WTC11 (cell line): ENCODE results near the gene ASB1. TPM values are rescaled to one million over a fixed set of nuclear protein-coding genes. Genes with fewer than 3 reads are reported as not detected.

Source experiments
- ATAC-seq: fragments of 200-7000 bp; cut with Tn5 transposase; 2 replicates; pipeline ENCODE4 v1.10.0; 2021; ENCODE audit warnings: mild to moderate bottlenecking, moderate library complexity
- CTCF ChIA-PET: fragments of 300-600 bp; sonication (Branson Sonifier 250); formaldehyde crosslinking; loops from one replicate; lab custom pipeline; 2021; ENCODE audit warnings: antibody characterized with exemption; lab: Charles Lee
- POLR2A ChIA-PET: fragments of 350-600 bp; sonication (Branson Sonifier 250); formaldehyde crosslinking; loops from one replicate; lab custom pipeline; 2021; ENCODE audit warnings: antibody characterized with exemption; lab: Charles Lee
- DNase-seq: peaks from one replicate; pipeline ENCODE4 v3.0.0; 2021; ENCODE audit warnings: low spot score
- H3K27ac Mint-ChIP-seq: 2 replicates; pipeline ENCODE4 v1.8.0; 2021; ENCODE audit warnings: mixed read lengths
- H3K27me3 Mint-ChIP-seq: 2 replicates; pipeline ENCODE4 v1.8.0; 2021; ENCODE audit warnings: low read depth, mild to moderate bottlenecking, moderate library complexity, mixed read lengths
- H3K36me3 Mint-ChIP-seq: 2 replicates; pipeline ENCODE4 v1.8.0; 2021; ENCODE audit warnings: mixed read lengths
- H3K4me1 Mint-ChIP-seq: 2 replicates; pipeline ENCODE4 v1.8.0; 2022; ENCODE audit warnings: mixed read lengths
- H3K4me3 Mint-ChIP-seq: 2 replicates; pipeline ENCODE4 v1.8.0; 2021; ENCODE audit warnings: mild to moderate bottlenecking, moderate library complexity, mixed read lengths
- H3K9me3 Mint-ChIP-seq: 2 replicates; pipeline ENCODE4 v1.8.0; 2021; ENCODE audit warnings: mixed read lengths
- ATF2 ChIP-seq: sonication (generic); formaldehyde crosslinking; IDR thresholded peaks from 2 replicates; pipeline ENCODE4 v1.8.1; 2022; ENCODE audit warnings: low read depth, missing genetic modification reagents, borderline replicate concordance
- CBFB ChIP-seq: sonication (generic); formaldehyde crosslinking; IDR thresholded peaks from 2 replicates; pipeline ENCODE4 v1.8.1; 2022; ENCODE audit warnings: mild to moderate bottlenecking, low read depth, missing genetic modification reagents
- E2F5 ChIP-seq: sonication (generic); formaldehyde crosslinking; IDR thresholded peaks from 2 replicates; pipeline ENCODE4 v1.8.1; 2022; ENCODE audit warnings: mild to moderate bottlenecking, moderate library complexity, missing genetic modification reagents
- ELF4 ChIP-seq: sonication (generic); formaldehyde crosslinking; IDR thresholded peaks from 2 replicates; pipeline ENCODE4 v1.8.1; 2022; ENCODE audit warnings: low read depth, mild to moderate bottlenecking, moderate library complexity, missing genetic modification reagents
- FOXK1 ChIP-seq: sonication (generic); formaldehyde crosslinking; IDR thresholded peaks from 2 replicates; pipeline ENCODE4 v1.8.0; 2022; ENCODE audit warnings: mild to moderate bottlenecking, moderate library complexity, missing genetic modification reagents
- GABPB1 ChIP-seq: sonication (generic); formaldehyde crosslinking; IDR thresholded peaks from 2 replicates; pipeline ENCODE4 v1.8.1; 2023; ENCODE audit warnings: mild to moderate bottlenecking, missing genetic modification reagents
- IRF1 ChIP-seq: sonication (generic); formaldehyde crosslinking; IDR thresholded peaks from 2 replicates; pipeline ENCODE4 v1.8.0; 2023; ENCODE audit warnings: missing genetic modification reagents
- IRF2 ChIP-seq: sonication (generic); formaldehyde crosslinking; IDR thresholded peaks from 2 replicates; pipeline ENCODE4 v1.8.0; 2022; ENCODE audit warnings: low read depth, missing genetic modification reagents, borderline replicate concordance
- MAX ChIP-seq: sonication (generic); formaldehyde crosslinking; IDR thresholded peaks from 2 replicates; pipeline ENCODE4 v1.8.0; 2022; ENCODE audit warnings: mild to moderate bottlenecking, missing genetic modification reagents
- MYBL2 ChIP-seq: sonication (generic); formaldehyde crosslinking; IDR thresholded peaks from 2 replicates; pipeline ENCODE4 v1.8.1; 2023; ENCODE audit warnings: mild to moderate bottlenecking, moderate library complexity, missing genetic modification reagents
- ZNF121 ChIP-seq: sonication (generic); formaldehyde crosslinking; IDR thresholded peaks from 2 replicates; pipeline ENCODE4 v1.8.0; 2023; ENCODE audit warnings: missing genetic modification reagents
- ZNF671 ChIP-seq: fragments of 250-450 bp; sonication (Bioruptor Pico); IDR thresholded peaks from 2 replicates; pipeline ENCODE4 v1.8.0; 2021; ENCODE audit warnings: mild to moderate bottlenecking
- total RNA-seq: library from RNA; stranded (reverse); gene quantifications from 3 replicates; pipeline ENCODE4 v1.2.3, GENCODE V29; 2021
- TF ChIP-seq, protein P1 (sequence below): fragments of 250-450 bp; sonication (Bioruptor Pico); IDR thresholded peaks from 2 replicates; pipeline ENCODE4 v1.8.0; 2021; ENCODE audit warnings: mild to moderate bottlenecking

Gene ASB1
- total RNA-seq, 1 experiment from 2014 or later = 43.9 TPM

DNA sequence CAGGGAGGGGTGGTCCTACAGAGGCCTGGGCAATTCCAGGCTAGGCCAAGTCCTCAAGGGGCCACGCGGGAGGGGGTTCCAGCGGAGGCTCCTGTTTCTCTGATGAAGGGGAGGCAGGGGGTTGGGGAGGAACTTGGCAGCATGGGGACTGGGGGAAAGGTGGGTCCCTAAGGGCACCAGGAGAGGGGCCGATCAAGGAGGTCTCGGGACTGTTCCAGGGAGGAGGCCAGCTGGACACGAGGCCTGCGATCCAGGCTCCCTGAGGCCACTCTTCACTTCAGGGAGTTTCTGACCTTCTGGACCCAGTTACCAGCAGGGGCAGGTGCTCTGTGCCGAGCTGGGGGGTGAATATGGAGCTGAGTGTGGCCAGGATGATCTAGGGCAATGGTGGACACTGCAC lies 71.5 kb downstream of the ASB1 start:
- CTCF ChIA-PET = interaction anchor here (3.8 kb wide), 1 partner anchor 16 kb away, joined by 14 read pairs; no protein-coding TSS in a partner anchor
- POLR2A ChIA-PET = no interaction called here
- no peak for DNase-seq
- Mint-ChIP-seq H3K27me3 (no peaks in the 10 kb centered on the region), H3K27ac (no peak overlapping the region), H3K4me1 (no peaks in the 10 kb centered on the region), H3K36me3 (no peaks in the 10 kb centered on the region), H3K4me3 (no peak overlapping the region), H3K9me3 (peaks cover 5% of the 10 kb centered on the region; the same call in 1 of the 2 replicates)
- no peak for TF ChIP-seq ZNF671 (CRISPR knock-in tag)
- TF ChIP-seq FOXK1 (CRISPR knock-in tag) = no peak
- TF ChIP-seq CBFB = no peak
- ATAC-seq = no peak

DNA sequence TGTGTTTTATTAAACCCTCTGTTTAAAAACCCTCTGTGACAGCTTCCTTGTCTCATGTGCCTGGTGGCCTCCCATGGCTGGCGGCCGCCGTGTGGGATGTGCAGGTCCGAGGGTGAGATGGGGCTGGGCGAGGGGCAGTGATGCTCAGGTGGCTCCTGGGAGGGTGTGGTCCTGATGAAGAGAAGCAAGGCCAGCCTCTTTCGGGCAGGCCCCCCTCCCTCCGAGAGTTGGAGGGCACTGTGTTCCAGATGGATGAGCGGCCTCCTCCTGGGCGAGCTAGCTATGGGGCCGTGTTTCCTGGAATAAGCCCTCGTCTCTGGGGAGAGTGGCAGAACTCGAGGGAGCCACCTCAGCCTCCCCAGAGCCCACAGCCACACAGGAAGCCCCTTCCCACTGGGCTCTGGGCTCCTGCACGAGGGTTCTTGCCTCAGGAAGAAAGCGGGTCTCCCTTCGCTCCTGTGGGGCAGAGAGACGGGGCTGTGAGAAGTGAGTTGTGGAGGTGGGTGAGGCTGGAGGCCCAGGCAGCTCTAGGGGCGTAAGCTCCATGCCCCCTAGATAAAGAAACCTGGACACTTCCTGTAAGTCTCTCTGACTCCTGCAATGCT lies 72.1 kb downstream of the ASB1 start:
- no peak for TF ChIP-seq ELF4 (CRISPR knock-in tag)
- TF ChIP-seq ATF2 (CRISPR knock-in tag) = no peak
- TF ChIP-seq MAX = no peak
- TF ChIP-seq, protein P1, sequence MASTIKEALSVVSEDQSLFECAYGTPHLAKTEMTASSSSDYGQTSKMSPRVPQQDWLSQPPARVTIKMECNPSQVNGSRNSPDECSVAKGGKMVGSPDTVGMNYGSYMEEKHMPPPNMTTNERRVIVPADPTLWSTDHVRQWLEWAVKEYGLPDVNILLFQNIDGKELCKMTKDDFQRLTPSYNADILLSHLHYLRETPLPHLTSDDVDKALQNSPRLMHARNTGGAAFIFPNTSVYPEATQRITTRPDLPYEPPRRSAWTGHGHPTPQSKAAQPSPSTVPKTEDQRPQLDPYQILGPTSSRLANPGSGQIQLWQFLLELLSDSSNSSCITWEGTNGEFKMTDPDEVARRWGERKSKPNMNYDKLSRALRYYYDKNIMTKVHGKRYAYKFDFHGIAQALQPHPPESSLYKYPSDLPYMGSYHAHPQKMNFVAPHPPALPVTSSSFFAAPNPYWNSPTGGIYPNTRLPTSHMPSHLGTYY (CRISPR knock-in tag) = no peak
- TF ChIP-seq MYBL2 (CRISPR knock-in tag) = no peak
- Mint-ChIP-seq H3K4me1 (no peaks in the 10 kb centered on the region), H3K36me3 (no peaks in the 10 kb centered on the region), H3K4me3 (no peak overlapping the region), H3K9me3 (peaks cover 5% of the 10 kb centered on the region; the same call in 1 of the 2 replicates), H3K27me3 (no peaks in the 10 kb centered on the region), H3K27ac (no peak overlapping the region)
- DNase-seq (no peak), ATAC-seq (no peak)
- ChIA-PET POLR2A (no interaction called here), CTCF (interaction anchor here (3.8 kb wide), 1 partner anchor 15 kb away, joined by 14 read pairs; no protein-coding TSS in a partner anchor)

- DNase-seq = no peak
- no peak for ATAC-seq
- no peak overlapping the region for H3K27ac Mint-ChIP-seq
- H3K27me3 Mint-ChIP-seq = no peaks in the 10 kb centered on the region
- no peak overlapping the region for H3K4me3 Mint-ChIP-seq
- H3K9me3 Mint-ChIP-seq = peaks cover 5% of the 10 kb centered on the region; the same call in 1 of the 2 replicates
- no peak for TF ChIP-seq ZNF121
- TF ChIP-seq, all 79 proteins: peak for 0
- Mint-ChIP-seq H3K36me3 (no peaks in the 10 kb centered on the region), H3K4me1 (no peaks in the 10 kb centered on the region)
- POLR2A ChIA-PET = no interaction called here
- CTCF ChIA-PET = interaction anchor here (0.6 to 3.8 kb wide), 3 partner anchors 14 to 145 kb away, joined by 3 to 14 read pairs (median 3); no protein-coding TSS in a partner anchor
These were observed 73.2 kb downstream of the ASB1 start for GRCh38 chr2:238499731-238500580.

- no peaks in the 10 kb centered on the region for H3K4me1 Mint-ChIP-seq
These were observed 74.6 kb downstream of the ASB1 start for GRCh38 chr2:238501311-238501710.

More at GRCh38 chr2:238501311-238501710, 74.6 kb downstream of the ASB1 start:
- DNase-seq (no peak), ATAC-seq (no peak)
- CTCF ChIA-PET = interaction anchor here (3.8 kb wide), 1 partner anchor 12 kb away, joined by 14 read pairs; no protein-coding TSS in a partner anchor
- H3K27me3 Mint-ChIP-seq = no peaks in the 10 kb centered on the region
- no peak for TF ChIP-seq IRF1 (CRISPR knock-in tag)
- TF ChIP-seq GABPB1 (CRISPR knock-in tag) = no peak
- TF ChIP-seq IRF2 (CRISPR knock-in tag) = no peak
- no peak for TF ChIP-seq E2F5
- POLR2A ChIA-PET = no interaction called here
- no peak overlapping the region for H3K27ac Mint-ChIP-seq
- peaks cover 13% of the 10 kb centered on the region for H3K9me3 Mint-ChIP-seq
- peaks cover 3% of the 10 kb centered on the region; the same call in 1 of the 2 replicates for H3K36me3 Mint-ChIP-seq
- H3K4me3 Mint-ChIP-seq = no peak overlapping the region

Other genes with a start within 250 kb of the ASB1 start
- 26.4 to 32.7 TPM (median 26.7 TPM) in 3 replicates for gene ILKAP, start 223.2 kb upstream of the ASB1 start, total RNA-seq
- 52.1 to 63.9 TPM (median 63.4 TPM) in 3 replicates for gene HES6, start 186.9 kb upstream of the ASB1 start, total RNA-seq
- gene PER2, start 138.3 kb upstream of the ASB1 start, total RNA-seq = 4.1 to 6.6 TPM (median 5.5 TPM) in 3 replicates
- gene TRAF3IP1, start 106.4 kb upstream of the ASB1 start, total RNA-seq = 14.7 to 18.7 TPM (median 16.8 TPM) in 3 replicates